SK-N-DZ (cell line): ENCODE results near the gene RFNG.

Source experiments
- DNase-seq: peaks from one replicate; pipeline ENCODE4 v3.0.0-alpha.2; 2015; ENCODE audit warnings: low spot score

RFNG gene

DNA sequence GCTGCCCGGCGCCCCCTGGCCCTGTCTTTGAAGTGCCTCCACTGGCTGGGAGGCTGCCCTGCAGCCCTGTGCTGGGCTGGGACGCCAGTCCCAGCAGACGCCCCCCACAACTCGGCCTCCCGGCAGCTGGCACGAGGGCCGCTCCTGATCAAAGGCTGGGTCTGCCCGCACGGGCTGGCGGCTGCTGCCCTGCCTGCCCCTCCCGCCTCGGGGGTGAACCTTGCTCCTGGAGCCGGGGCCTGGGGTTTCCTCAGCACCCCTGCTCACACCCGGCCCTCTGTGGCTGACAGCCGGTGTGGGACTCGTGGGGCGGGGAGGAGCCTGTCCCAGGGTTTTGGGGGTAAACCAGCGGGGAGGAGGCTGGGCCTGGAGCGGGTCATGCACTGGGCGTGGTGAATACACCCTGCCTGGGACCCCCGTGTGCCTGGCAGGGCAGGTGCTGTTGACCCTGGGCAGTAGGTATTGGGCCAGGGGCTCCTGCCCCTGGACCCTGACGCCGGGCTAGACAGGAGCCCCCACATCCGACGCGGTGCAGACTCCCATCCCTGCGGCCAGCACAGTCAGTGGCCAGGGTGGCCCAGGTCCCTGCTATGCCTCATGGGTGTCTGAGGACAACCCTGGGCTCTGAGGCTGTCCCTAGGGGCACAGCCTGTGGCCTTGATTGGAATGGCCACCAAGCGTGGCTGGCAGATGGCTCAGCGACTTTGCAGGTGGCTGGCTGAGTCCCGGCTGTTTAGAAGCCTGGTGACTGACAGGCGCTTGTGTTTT is 50.6 kb downstream of the RFNG start:
- no peak for DNase-seq

DNA sequence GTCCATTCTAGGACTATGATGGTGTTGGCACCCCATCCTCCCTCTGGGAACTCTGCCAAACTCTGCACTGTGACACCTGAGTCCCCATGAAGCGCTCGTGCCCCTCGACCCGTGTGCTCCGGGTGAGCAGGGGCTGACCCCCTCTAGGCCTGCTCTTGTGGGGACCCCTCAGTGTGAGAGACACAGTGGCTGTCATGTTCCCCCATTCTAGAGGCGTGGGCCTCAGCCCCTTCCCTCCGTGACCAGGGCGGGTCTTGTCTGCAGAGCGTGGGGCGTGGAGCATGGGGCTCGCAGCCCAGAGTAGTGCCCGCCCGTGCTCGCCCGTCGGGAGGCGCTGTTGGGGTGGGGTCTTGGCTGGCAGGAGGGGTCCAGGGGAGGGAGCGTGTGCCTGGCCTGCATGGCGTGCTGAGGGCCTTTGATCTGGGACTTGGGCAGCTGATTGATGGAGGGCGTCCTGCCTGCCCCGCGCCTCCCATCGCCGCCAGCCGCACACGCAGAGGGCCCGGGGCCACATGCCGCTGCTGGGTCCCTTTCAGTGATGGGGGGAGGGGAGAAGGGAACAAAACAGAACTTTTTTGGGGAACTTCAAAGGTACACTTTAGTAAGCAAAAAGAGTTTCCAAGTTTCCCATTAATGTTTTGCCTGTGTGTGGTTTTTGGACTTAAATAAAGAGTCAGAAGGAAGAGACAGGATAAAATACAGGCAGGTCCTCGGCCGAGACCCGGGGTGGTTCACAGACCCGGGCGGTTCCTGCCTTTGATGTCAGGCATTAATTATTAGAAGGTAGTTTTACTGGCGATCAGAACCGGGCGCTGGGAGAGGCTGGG is 51.4 kb downstream of the RFNG start:
- DNase-seq: no peak

DNA sequence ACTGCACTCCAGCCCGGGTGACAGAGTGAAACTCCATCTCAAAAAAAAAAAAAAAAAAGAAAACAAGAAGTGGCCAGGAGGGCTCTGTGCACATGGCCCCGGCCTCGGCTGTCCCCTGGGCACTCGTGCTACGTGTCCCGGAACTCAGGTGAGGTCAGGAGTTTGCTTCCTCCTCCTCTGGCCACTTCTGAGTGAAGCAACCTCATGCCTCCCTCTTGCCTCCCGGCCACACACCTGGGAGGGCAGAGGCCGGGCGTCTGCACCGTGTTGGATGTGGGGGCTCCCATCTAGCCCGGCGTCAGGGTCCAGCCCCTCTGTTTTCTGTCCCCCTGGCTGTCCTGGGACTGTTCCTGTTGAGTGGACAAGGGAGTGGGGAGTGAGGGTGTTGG is 52.0 kb downstream of the RFNG start:
- DNase-seq: no peak

- DNase-seq: no peak
Observed at GRCh38 chr17:81998691-81999438, 52.7 kb downstream of the RFNG start.

GRCh38 chr17:81998212-81998611 is 53.4 kb downstream of the RFNG start:
- DNase-seq: no peak
